GM18907 (cell line): ENCODE data around the gene MKKS.

Experiments used
- ATAC-seq: cut with Tn5 transposase; IDR thresholded peaks from one replicate; pipeline ENCODE4 v1.9.1; 2021; ENCODE audit warnings: mild to moderate bottlenecking, moderate library complexity; ENCODE audit not compliant: unreplicated experiment

MKKS gene

GRCh38 chr20:10370091-10370887, 63.7 kb downstream of the MKKS start:
- ATAC-seq: no peak

GRCh38 chr20:10369723-10370090, 64.3 kb downstream of the MKKS start:
- ATAC-seq: no peak

- no peak for ATAC-seq
These were observed 65.3 kb downstream of the MKKS start for GRCh38 chr20:10368702-10369041.

- ATAC-seq: no peak
These were observed 65.9 kb downstream of the MKKS start for GRCh38 chr20:10367943-10368701.

GRCh38 chr20:10367693-10367942, 66.4 kb downstream of the MKKS start:
- ATAC-seq: no peak

GRCh38 chr20:10366898-10367692, 66.9 kb downstream of the MKKS start:
- no peak for ATAC-seq

- ATAC-seq: peak; percentile 90
These were observed 71.3 kb downstream of the MKKS start for GRCh38 chr20:10362674-10363073.

- no peak for ATAC-seq
These were observed 73.1 kb downstream of the MKKS start for GRCh38 chr20:10360878-10361277.

GRCh38 chr20:10359621-10360040, 74.4 kb downstream of the MKKS start:
- peak; percentile 54 for ATAC-seq

GRCh38 chr20:10357974-10358373, 76.0 kb downstream of the MKKS start:
- ATAC-seq: no peak

GRCh38 chr20:10357061-10357708, 76.8 kb downstream of the MKKS start:
- ATAC-seq: no peak

GRCh38 chr20:10356628-10357027, 77.4 kb downstream of the MKKS start:
- no peak for ATAC-seq

- ATAC-seq: no peak
These were observed 80.8 kb downstream of the MKKS start for GRCh38 chr20:10352934-10353824.
